Heart right ventricle (tissue), 16 donors: ENCODE data around the gene MLC1. TPM values are rescaled to one million over a fixed set of nuclear protein-coding genes. Genes with fewer than 3 reads are reported as not detected.
A peak's percentile ranks its signal among the peaks of the same experiment; 100 is the strongest.

Experiments
- ATAC-seq, 8 donors: fragments of 200-7000 bp; cut with Tn5 transposase; one replicate each; pipeline ENCODE4 v1.9.1; 2020; ENCODE audit warnings: mild to moderate bottlenecking in 8 of 8, moderate library complexity in 8 of 8, moderate number of reproducible peaks in 1 of 8
- DNase-seq, 2 donors: peaks; one replicate each; pipeline ENCODE4 v3.0.0-alpha.2; 2020
- H3K27ac ChIP-seq, 10 donors: fragments of 200-600 bp; sonication (generic) in 2 of 10; one replicate each; pipeline versions ENCODE4 v1.5.0 to v1.8.0; 2020 to 2022; ENCODE audit warnings: mild to moderate bottlenecking in 3 of 10
- H3K27me3 ChIP-seq, 7 donors: fragments of 200-600 bp; one replicate each; pipeline ENCODE4 v1.8.0; 2021 to 2022; ENCODE audit warnings: mild to moderate bottlenecking in 2 of 7
- H3K36me3 ChIP-seq, 9 donors: fragments of 200-600 bp; sonication (generic) in 1 of 9; one replicate each; pipeline versions ENCODE4 v1.5.0 to v1.8.0; 2020 to 2022; ENCODE audit warnings: mild to moderate bottlenecking in 2 of 9
- H3K4me1 ChIP-seq, 9 donors: fragments of 200-600 bp; sonication (generic) in 1 of 9; one replicate each; pipeline versions ENCODE4 v1.5.0 to v1.8.0; 2020 to 2022; ENCODE audit warnings: mild to moderate bottlenecking in 4 of 9
- H3K4me3 ChIP-seq, 10 donors: fragments of 200-600 bp; sonication (generic) in 2 of 10; one replicate each; pipeline versions ENCODE4 v1.5.0 to v1.8.0; 2020 to 2022; ENCODE audit warnings: mild to moderate bottlenecking in 7 of 10, moderate library complexity in 2 of 10
- H3K9me3 ChIP-seq, 11 donors: fragments of 200-600 bp in 10 of 11; sonication (generic) in 2 of 11; one replicate each; pipeline versions ENCODE4 v1.5.0 to v1.8.0; 2013 to 2022; ENCODE audit warnings: mild to moderate bottlenecking in 2 of 11, control low read depth in 1 of 11, moderate library complexity in 1 of 11
- WGBS, 2 donors: extraction: QIAGEN DNeasy Blood & Tissue Kit; methylation state at CpG; one replicate each; pipeline ENCODE4 v1.1.7; 2013; ENCODE audit warnings: inconsistent platforms in 1 of 2; 5-methylcytosine and 5-hydroxymethylcytosine counted together
- intact Hi-C, 10 donors: fragments of 100-400 bp; cut with DNase I; formaldehyde crosslinking; loops; one replicate each; pipeline versions ENCODE4 v1.11.1 to v1.14.2; 2022
- polyA plus RNA-seq, 2 donors: library from polyadenylated mRNA; stranded (reverse); fragments of 200-250 nt; gene quantifications; one replicate each; pipeline ENCODE4 v1.2.3, GENCODE V29; 2013
- total RNA-seq, 10 donors: library from RNA; stranded (reverse); fragmentation: NEBNext Ultra II Directional in 3 of 10; extraction: Animal tissue kit (Norgen Biotek cat#: 25700) in 3 of 10; gene quantifications; one replicate each; pipeline versions ENCODE4 v1.2.1 to v1.2.4, GENCODE V29; 2021 to 2023
- TF ChIP-seq, protein P1 (sequence below), 9 donors: fragments of 200-600 bp; sonication (generic) in 2 of 9; IDR thresholded peaks; one replicate each; pipeline versions ENCODE4 v1.5.0 to v1.8.0; 2021 to 2022; ENCODE audit warnings: antibody characterized with exemption in 9 of 9, mild to moderate bottlenecking in 5 of 9, moderate library complexity in 1 of 9
- donor health status: Arrhythmogenic right ventricular cardiomyopathy.
- donor health status: ischemic (EF 13 %, LVEDD 7.1; RV severe dilation, severe dysfunction).
- donor health status: healthy with polysubstance abuse.
- donor health status: DM: no; HTN: yes; CAD: no.
- donor health status: DM: no; HTN: no; CAD: no.
- donor health status: ischemic (EF 25% LVEDD 6.9; RV normal size, moderate dysfunction).
- donor health status: ischemic (EF 25% LVEDD 5.7; RV mildly dilated, moderate dysfunction).
- donor health status: healthy.
- donor health status: DM: yes; HTN: yes; CAD: no.
- donor health status: Ischemic cardiomyopathy.
- donor health status: ischemic (EF 35%, LVEDD 5.7; RV mildly dilated, moderate dysfunction).
- donor health status: nonischemic (EF 11% LVEDD 7.7; RV severe dilation, severe dysfunction).
- donor health status: DM: yes; HTN: yes; CAD: no.
- donor health status: PGD.
- donor health status: ischemic (EF 29% LVEDD 5.4; RV normal size, mild dysfunction).
- donor health status: nonischemic (EF 23%, LVEDD 6.1; RV moderate dilation, normal function).

Gene MLC1
- total and polyA plus RNA-seq, 12 donors = 0.03 to 1.6 (median 0.22) TPM; not detected in 4

DNA sequence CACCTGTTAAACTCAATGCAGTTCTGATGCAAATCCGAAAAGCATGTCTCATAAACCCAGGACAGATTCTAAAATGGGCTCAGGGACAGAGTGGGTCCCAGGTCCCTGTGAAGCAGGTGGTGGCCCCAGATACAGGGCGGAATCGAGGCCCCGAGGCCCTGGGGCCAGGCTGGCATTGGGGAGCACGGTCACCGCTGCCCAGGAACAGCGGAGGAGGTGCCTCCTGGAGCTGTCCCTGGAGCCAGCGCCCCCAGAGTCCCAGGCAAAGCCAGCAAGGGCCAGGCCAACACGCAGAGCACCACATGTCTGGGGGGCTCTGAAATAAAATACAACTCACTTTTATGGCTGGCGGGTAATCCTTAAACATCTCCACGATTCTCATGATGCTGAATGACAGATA lies 17.1 kb downstream of the MLC1 start:
- intact Hi-C loops = no loop called here
- Histone ChIP-seq H3K4me3 (no peak overlapping the region), H3K36me3 (no peaks in the 10 kb centered on the region), H3K27ac (no peak overlapping the region), H3K27me3 (peaks cover 0 to 38% (median 18%) of the 10 kb centered on the region in 7 donors), H3K4me1 (no peaks in the 10 kb centered on the region), H3K9me3 (no peaks in the 10 kb centered on the region)
- ATAC-seq (no peak), DNase-seq (no peak)
- TF ChIP-seq, protein P1, sequence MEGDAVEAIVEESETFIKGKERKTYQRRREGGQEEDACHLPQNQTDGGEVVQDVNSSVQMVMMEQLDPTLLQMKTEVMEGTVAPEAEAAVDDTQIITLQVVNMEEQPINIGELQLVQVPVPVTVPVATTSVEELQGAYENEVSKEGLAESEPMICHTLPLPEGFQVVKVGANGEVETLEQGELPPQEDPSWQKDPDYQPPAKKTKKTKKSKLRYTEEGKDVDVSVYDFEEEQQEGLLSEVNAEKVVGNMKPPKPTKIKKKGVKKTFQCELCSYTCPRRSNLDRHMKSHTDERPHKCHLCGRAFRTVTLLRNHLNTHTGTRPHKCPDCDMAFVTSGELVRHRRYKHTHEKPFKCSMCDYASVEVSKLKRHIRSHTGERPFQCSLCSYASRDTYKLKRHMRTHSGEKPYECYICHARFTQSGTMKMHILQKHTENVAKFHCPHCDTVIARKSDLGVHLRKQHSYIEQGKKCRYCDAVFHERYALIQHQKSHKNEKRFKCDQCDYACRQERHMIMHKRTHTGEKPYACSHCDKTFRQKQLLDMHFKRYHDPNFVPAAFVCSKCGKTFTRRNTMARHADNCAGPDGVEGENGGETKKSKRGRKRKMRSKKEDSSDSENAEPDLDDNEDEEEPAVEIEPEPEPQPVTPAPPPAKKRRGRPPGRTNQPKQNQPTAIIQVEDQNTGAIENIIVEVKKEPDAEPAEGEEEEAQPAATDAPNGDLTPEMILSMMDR (IDR thresholded peaks at IDR 0.05) = no peak
- WGBS, 2 donors = 82 to 89% methylated on average over 11 of the region's 11 CpGs

DNA sequence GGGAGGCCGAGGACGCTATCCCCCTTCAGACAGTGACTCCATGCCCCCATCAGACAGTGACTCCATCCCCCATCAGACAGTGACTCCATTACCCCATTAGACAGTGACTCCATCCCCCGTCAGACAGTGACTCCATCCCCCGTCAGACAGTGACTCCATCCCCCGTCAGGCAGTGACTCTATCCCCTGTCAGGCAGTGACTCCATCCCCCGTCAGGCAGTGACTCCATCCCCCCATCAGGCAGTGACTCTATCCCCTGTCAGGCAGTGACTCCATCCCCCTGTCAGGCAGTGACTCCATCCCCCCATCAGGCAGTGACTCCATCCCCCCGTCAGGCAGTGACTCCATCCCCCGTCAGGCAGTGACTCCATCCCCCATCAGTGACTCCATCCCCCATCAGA lies 18.0 kb downstream of the MLC1 start:
- ATAC-seq (no peak), DNase-seq (no peak)
- H3K9me3 ChIP-seq = no peaks in the 10 kb centered on the region
- H3K4me1 ChIP-seq = no peaks in the 10 kb centered on the region
- no peak overlapping the region for H3K27ac ChIP-seq
- intact Hi-C loops = no loop called here
- 75 to 84% methylated on average over 8 of the region's 8 CpGs for WGBS, 2 donors
- no peak overlapping the region for H3K4me3 ChIP-seq
- peaks cover 0 to 40% (median 19%) of the 10 kb centered on the region in 7 donors for H3K27me3 ChIP-seq
- H3K36me3 ChIP-seq = no peaks in the 10 kb centered on the region
- TF ChIP-seq, protein P1 (IDR thresholded peaks at IDR 0.05) = no peak

- Histone ChIP-seq H3K27ac (no peak overlapping the region), H3K27me3 (peaks cover 0 to 61% (median 34%) of the 10 kb centered on the region in 7 donors), H3K36me3 (no peaks in the 10 kb centered on the region), H3K4me1 (peaks cover 0 to 4% (median 3%) of the 10 kb centered on the region in 9 donors), H3K4me3 (no peak overlapping the region), H3K9me3 (no peaks in the 10 kb centered on the region)
- TF ChIP-seq, protein P1 (IDR thresholded peaks at IDR 0.05) = no peak
- intact Hi-C loops = no loop called here
- DNase-seq (no peak), ATAC-seq (no peak)
- WGBS, 2 donors = 55 to 65% methylated on average over 18 of the region's 18 CpGs
Measured at GRCh38 chr22:50064453-50064852, 20.8 kb downstream of the MLC1 start.

GRCh38 chr22:50063589-50064393 lies 21.4 kb downstream of the MLC1 start:
- peaks cover 0 to 67% (median 41%) of the 10 kb centered on the region in 7 donors for H3K27me3 ChIP-seq
- 77 to 80% methylated on average over 22 to 23 of the region's 23 CpGs for WGBS, 2 donors

More at GRCh38 chr22:50063589-50064393, 21.4 kb downstream of the MLC1 start:
- Histone ChIP-seq H3K27ac (no peak overlapping the region), H3K36me3 (no peaks in the 10 kb centered on the region), H3K4me1 (peaks cover 0 to 11% (median 8%) of the 10 kb centered on the region in 9 donors), H3K4me3 (no peak overlapping the region), H3K9me3 (no peaks in the 10 kb centered on the region)
- intact Hi-C loops = no loop called here
- DNase-seq (no peak), ATAC-seq (peak in 2 of 8 donors; percentile 37 to 61)
- TF ChIP-seq, protein P1 (IDR thresholded peaks at IDR 0.05) = no peak
